ENCODE measurements around the gene ZNF428. TPM values are rescaled to one million over a fixed set of nuclear protein-coding genes. Genes with fewer than 3 reads are reported as not detected.

ZNF428 gene
- total RNA-seq, 2 donors from 2014 or later, result 51.7 to 108 TPM

GRCh38 chr19:43624933-43625332 is 5.5 kb upstream of the ZNF428 start:
- H3K27ac ChIP-seq, result no peak overlapping the region
- WGBS, result 39% methylated on average over 30 of the region's 30 CpGs
- H3K27me3 ChIP-seq (replicated peaks; ENCODE audit: insufficient read depth), result no peaks in the 10 kb centered on the region
- H3K4me3 ChIP-seq, result no peak overlapping the region
- no peaks in the 10 kb centered on the region for H3K36me3 ChIP-seq
- no peaks in the 10 kb centered on the region for H3K9me3 ChIP-seq
- TF ChIP-seq CTCF (IDR thresholded peaks at IDR 0.05), result peak in 1 of 4 experiments; percentile 5
- TF ChIP-seq POLR2A (IDR thresholded peaks at IDR 0.05), result no peak
- TF ChIP-seq POLR2AphosphoS5 (IDR thresholded peaks at IDR 0.05), result no peak
- no peak for DNase-seq (ENCODE audit: low spot score)
- H3K4me1 ChIP-seq (replicated peaks), result no peaks in the 10 kb centered on the region
- intact Hi-C loops (cut with DNase I), result no loop called here

GRCh38 chr19:43623889-43624670 is 4.7 kb upstream of the ZNF428 start:
- Histone ChIP-seq H3K9me3 (no peaks in the 10 kb centered on the region), H3K27ac (no peak overlapping the region), H3K27me3 (replicated peaks; ENCODE audit: insufficient read depth) (no peaks in the 10 kb centered on the region), H3K4me1 (replicated peaks) (no peaks in the 10 kb centered on the region), H3K36me3 (no peaks in the 10 kb centered on the region), H3K4me3 (no peak overlapping the region)
- intact Hi-C loops (cut with DNase I), result no loop called here
- DNase-seq (ENCODE audit: low spot score), result no peak
- 90% methylated on average over 35 of the region's 35 CpGs for WGBS
- TF ChIP-seq POLR2AphosphoS5 (IDR thresholded peaks at IDR 0.05) (no peak), POLR2A (IDR thresholded peaks at IDR 0.05) (no peak), CTCF (IDR thresholded peaks at IDR 0.05) (no peak)

- H3K27ac ChIP-seq, result no peak overlapping the region
- no peak overlapping the region for H3K4me3 ChIP-seq
- no peaks in the 10 kb centered on the region for H3K9me3 ChIP-seq
- no peaks in the 10 kb centered on the region for H3K36me3 ChIP-seq
- no peak for DNase-seq (ENCODE audit: low spot score)
- H3K27me3 ChIP-seq (replicated peaks; ENCODE audit: insufficient read depth), result no peaks in the 10 kb centered on the region
- intact Hi-C loops (cut with DNase I), result no loop called here
- WGBS, result 88% methylated on average over 1 of the region's 1 CpG
- no peaks in the 10 kb centered on the region for H3K4me1 ChIP-seq (replicated peaks)
- TF ChIP-seq POLR2A (IDR thresholded peaks at IDR 0.05) (no peak), POLR2AphosphoS5 (IDR thresholded peaks at IDR 0.05) (no peak), CTCF (IDR thresholded peaks at IDR 0.05) (no peak)
These were observed 3.5 kb upstream of the ZNF428 start for GRCh38 chr19:43622956-43623355.

GRCh38 chr19:43622070-43622469 is 2.6 kb upstream of the ZNF428 start:
- Histone ChIP-seq H3K36me3 (no peaks in the 10 kb centered on the region), H3K4me3 (no peak overlapping the region), H3K27me3 (replicated peaks; ENCODE audit: insufficient read depth) (no peaks in the 10 kb centered on the region), H3K27ac (no peak overlapping the region), H3K9me3 (no peaks in the 10 kb centered on the region), H3K4me1 (replicated peaks) (no peaks in the 10 kb centered on the region)
- no peak for DNase-seq (ENCODE audit: low spot score)
- intact Hi-C loops (cut with DNase I), result no loop called here
- TF ChIP-seq POLR2AphosphoS5 (IDR thresholded peaks at IDR 0.05) (no peak), CTCF (IDR thresholded peaks at IDR 0.05) (no peak)
- 73% methylated on average over 4 of the region's 4 CpGs for WGBS

Measured in prostate gland (tissue), 2 donors.